ENCODE measurements around the gene GHR. TPM values are rescaled to one million over a fixed set of nuclear protein-coding genes. Genes with fewer than 3 reads are reported as not detected.
"Not testable (repeated sequence)": the region's sequence is repeated elsewhere in the genome, so short reads cannot be mapped to it uniquely, and the experiment has no call there.

Gene GHR
- polyA plus RNA-seq, 1 experiment = 0.63 TPM

GRCh38 chr5:42719034-42719433 lies 295.8 kb downstream of the GHR start:
- TF ChIP-seq CTCF (IDR thresholded peaks at IDR 0.05; ENCODE audit: low read depth, low read length) = no peak
- H3K9me3 ChIP-seq (ENCODE audit: control insufficient read depth, insufficient read depth, low read length) = no peaks in the 10 kb centered on the region
- H3K4me3 ChIP-seq (ENCODE audit: low read depth, low read length) = no peak overlapping the region
- no peak for DNase-seq (ENCODE audit: low read depth, low spot score)
- ChIA-PET CTCF (no interaction called here), POLR2A (no interaction called here)
- no peaks in the 10 kb centered on the region for H3K27me3 ChIP-seq (ENCODE audit: control insufficient read depth, insufficient read depth, low read length)
- H3K27ac ChIP-seq (ENCODE audit: low read depth, low read length) = no peak overlapping the region

- no peak for TF ChIP-seq CTCF (IDR thresholded peaks at IDR 0.05; ENCODE audit: low read depth, low read length)
Observed at GRCh38 chr5:42720251-42720650, 297.0 kb downstream of the GHR start.

GRCh38 chr5:42721484-42721883 lies 298.2 kb downstream of the GHR start:
- POLR2A ChIA-PET = no interaction called here
- no peak for DNase-seq (ENCODE audit: low read depth, low spot score)
- no peaks in the 10 kb centered on the region for H3K9me3 ChIP-seq (ENCODE audit: control insufficient read depth, insufficient read depth, low read length)
- H3K27ac ChIP-seq (ENCODE audit: low read depth, low read length) = no peak overlapping the region
- no peaks in the 10 kb centered on the region for H3K27me3 ChIP-seq (ENCODE audit: control insufficient read depth, insufficient read depth, low read length)
- CTCF ChIA-PET = interaction anchor here (1.4 kb wide), 1 partner anchor 24 kb away, joined by 4 read pairs; no protein-coding TSS in a partner anchor
- H3K4me3 ChIP-seq (ENCODE audit: low read depth, low read length) = no peak overlapping the region
- TF ChIP-seq CTCF (IDR thresholded peaks at IDR 0.05; ENCODE audit: low read depth, low read length) = no peak

More at GRCh38 chr5:42720251-42720650, 297.0 kb downstream of the GHR start:
- ChIA-PET POLR2A (no interaction called here), CTCF (no interaction called here)
- H3K4me3 ChIP-seq (ENCODE audit: low read depth, low read length) = no peak overlapping the region
- no peak overlapping the region for H3K27ac ChIP-seq (ENCODE audit: low read depth, low read length)
- H3K9me3 ChIP-seq (ENCODE audit: control insufficient read depth, insufficient read depth, low read length) = no peaks in the 10 kb centered on the region
- DNase-seq (ENCODE audit: low read depth, low spot score) = no peak
- H3K27me3 ChIP-seq (ENCODE audit: control insufficient read depth, insufficient read depth, low read length) = no peaks in the 10 kb centered on the region

- H3K27me3 ChIP-seq (ENCODE audit: control insufficient read depth, insufficient read depth, low read length); H3K4me3 ChIP-seq (ENCODE audit: low read depth, low read length); H3K9me3 ChIP-seq (ENCODE audit: control insufficient read depth, insufficient read depth, low read length); H3K27ac ChIP-seq (ENCODE audit: low read depth, low read length); POLR2A ChIA-PET; CTCF ChIA-PET; DNase-seq (ENCODE audit: low read depth, low spot score): not testable (repeated sequence)
Observed at GRCh38 chr5:42734531-42735058, 311.4 kb downstream of the GHR start.

- TF ChIP-seq CTCF (IDR thresholded peaks at IDR 0.05; ENCODE audit: low read depth, low read length) = no peak
- CTCF ChIA-PET = no interaction called here
- POLR2A ChIA-PET = no interaction called here
- no peaks in the 10 kb centered on the region for H3K9me3 ChIP-seq (ENCODE audit: control insufficient read depth, insufficient read depth, low read length)
- no peak overlapping the region for H3K4me3 ChIP-seq (ENCODE audit: low read depth, low read length)
- H3K27ac ChIP-seq (ENCODE audit: low read depth, low read length) = no peak overlapping the region
- no peak for DNase-seq (ENCODE audit: low read depth, low spot score)
- no peaks in the 10 kb centered on the region for H3K27me3 ChIP-seq (ENCODE audit: control insufficient read depth, insufficient read depth, low read length)
Observed at GRCh38 chr5:42740920-42741319, 317.7 kb downstream of the GHR start.

- no peak for DNase-seq (ENCODE audit: low read depth, low spot score)
- H3K27me3 ChIP-seq (ENCODE audit: control insufficient read depth, insufficient read depth, low read length) = no peaks in the 10 kb centered on the region
- no peak overlapping the region for H3K27ac ChIP-seq (ENCODE audit: low read depth, low read length)
- CTCF ChIA-PET = interaction anchor here (0.7 to 1.5 kb wide), 5 partner anchors 13 to 144 kb away, joined by 3 to 11 read pairs (median 4); no protein-coding TSS in a partner anchor
- no peaks in the 10 kb centered on the region for H3K9me3 ChIP-seq (ENCODE audit: control insufficient read depth, insufficient read depth, low read length)
- TF ChIP-seq CTCF (IDR thresholded peaks at IDR 0.05; ENCODE audit: low read depth, low read length) = peak; percentile 40
- POLR2A ChIA-PET = no interaction called here
- no peak overlapping the region for H3K4me3 ChIP-seq (ENCODE audit: low read depth, low read length)
Observed at GRCh38 chr5:42745426-42745825, 322.2 kb downstream of the GHR start.
